ENCODE measurements around the gene LHFPL4.
"Not testable (repeated sequence)": the region's sequence is repeated elsewhere in the genome, so short reads cannot be mapped to it uniquely, and the experiment has no call there.

LHFPL4 gene

GRCh38 chr3:9553021-9553947 lies at the start of gene LHFPL4:
TSS of gene LHFPL4 (minus strand) at chr3:9553822. CDS start at chr3:9552679, 1,143 bp downstream.
- DNase-seq: no peak

- DNase-seq: no peak
Measured at GRCh38 chr3:9602620-9603019, 49.0 kb upstream of the LHFPL4 start.

- not testable (repeated sequence) for DNase-seq
Measured at GRCh38 chr3:9601006-9601581, 47.5 kb upstream of the LHFPL4 start.

- DNase-seq: no peak
Measured at GRCh38 chr3:9600597-9600996, 47.0 kb upstream of the LHFPL4 start.

GRCh38 chr3:9598783-9599387 lies 45.3 kb upstream of the LHFPL4 start:
- no peak for DNase-seq

- DNase-seq: no peak
Measured at GRCh38 chr3:9595877-9596276, 42.3 kb upstream of the LHFPL4 start.

- DNase-seq: not testable (repeated sequence)
Measured at GRCh38 chr3:9591781-9592180, 38.2 kb upstream of the LHFPL4 start.

GRCh38 chr3:9590282-9590791 lies 36.7 kb upstream of the LHFPL4 start:
- no peak for DNase-seq

GRCh38 chr3:9583792-9584191 lies 30.2 kb upstream of the LHFPL4 start:
- no peak for DNase-seq

GRCh38 chr3:9583371-9583770 lies 29.7 kb upstream of the LHFPL4 start:
- no peak for DNase-seq

GRCh38 chr3:9582332-9582731 lies 28.7 kb upstream of the LHFPL4 start:
- DNase-seq: no peak

GRCh38 chr3:9581742-9582141 lies 28.1 kb upstream of the LHFPL4 start:
- DNase-seq: no peak

- no peak for DNase-seq
Measured at GRCh38 chr3:9569054-9569453, 15.4 kb upstream of the LHFPL4 start.

- DNase-seq: no peak
Measured at GRCh38 chr3:9565316-9565715, 11.7 kb upstream of the LHFPL4 start.

GRCh38 chr3:9563851-9564250 lies 10.2 kb upstream of the LHFPL4 start:
- DNase-seq: no peak

- not testable (repeated sequence) for DNase-seq
Measured at GRCh38 chr3:9560056-9560455, 6.4 kb upstream of the LHFPL4 start.

GRCh38 chr3:9553948-9554513 lies 409 bp upstream of the LHFPL4 start:
- no peak for DNase-seq

GRCh38 chr3:9552252-9552999 lies 1.2 kb downstream of the LHFPL4 start:
- DNase-seq: no peak

GRCh38 chr3:9550999-9551398 lies 2.6 kb downstream of the LHFPL4 start:
- DNase-seq: no peak

GRCh38 chr3:9549600-9549999 lies 4.0 kb downstream of the LHFPL4 start:
- DNase-seq: no peak

GRCh38 chr3:9548991-9549390 lies 4.6 kb downstream of the LHFPL4 start:
- DNase-seq: no peak

GRCh38 chr3:9542182-9542581 lies 11.4 kb downstream of the LHFPL4 start:
- DNase-seq: no peak

- no peak for DNase-seq
Measured at GRCh38 chr3:9536212-9536611, 17.4 kb downstream of the LHFPL4 start.
